GM18499 (cell line): ENCODE measurements around the gene LRRC15.
A peak's percentile ranks its signal among the peaks of the same experiment; 100 is the strongest.

Source experiments
- ATAC-seq: cut with Tn5 transposase; IDR thresholded peaks from one replicate; pipeline ENCODE4 v1.9.1; 2021; ENCODE audit warnings: moderate number of reproducible peaks; ENCODE audit not compliant: insufficient read depth, unreplicated experiment

Gene LRRC15

DNA sequence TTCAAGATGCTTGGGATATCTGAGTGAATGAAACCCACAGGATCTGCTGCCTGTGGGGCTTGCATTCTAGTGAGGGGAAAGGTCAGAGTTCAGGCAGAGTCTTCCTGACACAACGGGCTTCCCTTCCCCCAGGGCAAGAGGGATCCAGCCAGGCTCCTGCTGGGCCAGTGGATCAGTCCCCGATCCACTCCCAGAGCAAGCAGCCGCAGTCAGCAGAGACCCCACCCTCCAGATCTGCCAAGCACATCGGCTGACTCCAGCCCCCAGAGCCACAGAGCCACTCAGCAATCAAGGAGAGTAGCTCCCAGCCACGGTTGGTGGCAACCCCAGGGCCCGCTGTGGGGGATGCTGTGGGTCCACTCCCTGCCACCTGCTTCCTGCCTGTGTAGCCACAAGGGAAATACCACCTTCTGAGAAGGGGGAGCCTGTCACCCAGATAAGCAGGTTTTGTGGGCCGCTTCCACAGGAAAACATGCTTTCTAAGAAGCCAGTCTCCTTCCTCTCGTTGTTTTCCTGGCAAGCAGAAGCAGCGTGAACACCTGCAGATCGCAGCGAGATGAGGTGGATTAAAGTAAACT, 63.3 kb downstream of the LRRC15 start:
- ATAC-seq = peak; percentile 10

DNA sequence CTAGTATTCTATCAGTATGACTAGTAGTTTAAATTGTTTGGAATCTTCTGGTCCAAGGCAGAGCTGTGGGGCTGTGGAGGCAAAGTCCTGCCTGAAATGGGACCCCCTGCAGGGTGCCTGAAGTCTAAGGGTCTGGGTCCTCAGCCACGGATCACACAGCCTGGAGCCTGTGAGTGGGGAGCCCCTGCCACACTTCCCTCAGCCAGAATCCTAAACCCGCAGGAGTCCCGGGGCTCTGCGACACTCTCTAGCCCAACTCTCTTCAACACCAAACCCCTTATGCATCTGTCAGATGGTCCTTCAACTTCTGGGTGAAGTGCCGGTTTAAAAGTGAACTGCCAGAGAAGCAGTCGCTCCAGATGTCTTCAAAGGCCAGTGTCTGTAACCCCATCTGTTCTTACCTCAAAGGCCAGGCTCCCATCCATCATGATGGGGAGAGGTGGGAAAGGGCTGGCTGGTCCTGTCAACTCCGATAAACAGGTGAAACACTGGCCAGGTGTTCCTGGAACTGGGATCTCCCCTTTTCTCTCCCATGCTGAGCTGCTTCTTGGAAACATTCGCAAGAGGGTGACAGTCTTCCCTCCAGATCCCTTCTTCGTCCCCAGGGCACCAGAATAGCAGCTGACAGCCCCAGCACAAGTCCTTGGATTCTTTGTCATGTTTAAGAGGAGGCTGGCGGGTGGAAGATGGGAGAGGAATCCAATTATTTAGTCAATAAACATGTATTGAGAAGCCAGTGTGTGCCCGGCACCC, 64.0 kb downstream of the LRRC15 start:
- no peak for ATAC-seq
